ENCODE data around the gene REG4.

Gene REG4

DNA sequence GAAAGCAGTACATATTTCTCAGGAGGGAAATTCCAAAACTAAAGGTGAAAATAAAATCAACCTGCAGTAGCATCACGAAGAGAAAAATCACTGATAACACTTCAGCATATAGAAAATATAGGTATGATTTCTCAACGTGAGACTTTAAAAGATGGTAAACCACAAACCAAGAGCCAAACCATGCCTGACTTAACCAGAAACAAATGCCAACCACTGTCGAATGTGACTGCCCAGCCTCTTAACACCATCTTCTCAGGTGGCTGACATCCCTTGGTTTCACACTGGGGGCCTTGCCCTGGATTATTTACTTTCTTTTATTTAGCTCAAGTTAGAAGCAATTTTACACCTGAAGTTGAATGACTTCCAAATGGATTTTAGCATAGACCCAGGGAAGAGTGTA lies 52.7 kb downstream of the REG4 start:
- H3K9me3 ChIP-seq (ENCODE audit: insufficient read depth, low read length, severe bottlenecking): no peaks in the 10 kb centered on the region
- no peaks in the 10 kb centered on the region for H4K20me1 ChIP-seq (ENCODE audit: insufficient read depth, low read length)
- H3K36me3 ChIP-seq (ENCODE audit: insufficient read depth, low read length): no peaks in the 10 kb centered on the region
- H3K4me2 ChIP-seq (ENCODE audit: insufficient read depth, low read length): no peak overlapping the region
- no peaks in the 10 kb centered on the region for H3K79me2 ChIP-seq (ENCODE audit: insufficient read depth, low read length)
- H3K4me3 ChIP-seq (ENCODE audit: low read depth in 1 of 2, low read length in 2 of 2): no peak overlapping the region
- DNase-seq (no peak), ATAC-seq (ENCODE audit: insufficient read depth, low read depth) (peak; percentile 52; the same call in 1 of the 3 replicates)
- no peak overlapping the region for H3K9ac ChIP-seq (ENCODE audit: low read depth, low read length)
- no peaks in the 10 kb centered on the region for H3K4me1 ChIP-seq (ENCODE audit: insufficient read depth, low read length)
- no peaks in the 10 kb centered on the region for H3K27me3 ChIP-seq (ENCODE audit: insufficient read depth, low read length, poor library complexity)
- TF ChIP-seq, protein P1, sequence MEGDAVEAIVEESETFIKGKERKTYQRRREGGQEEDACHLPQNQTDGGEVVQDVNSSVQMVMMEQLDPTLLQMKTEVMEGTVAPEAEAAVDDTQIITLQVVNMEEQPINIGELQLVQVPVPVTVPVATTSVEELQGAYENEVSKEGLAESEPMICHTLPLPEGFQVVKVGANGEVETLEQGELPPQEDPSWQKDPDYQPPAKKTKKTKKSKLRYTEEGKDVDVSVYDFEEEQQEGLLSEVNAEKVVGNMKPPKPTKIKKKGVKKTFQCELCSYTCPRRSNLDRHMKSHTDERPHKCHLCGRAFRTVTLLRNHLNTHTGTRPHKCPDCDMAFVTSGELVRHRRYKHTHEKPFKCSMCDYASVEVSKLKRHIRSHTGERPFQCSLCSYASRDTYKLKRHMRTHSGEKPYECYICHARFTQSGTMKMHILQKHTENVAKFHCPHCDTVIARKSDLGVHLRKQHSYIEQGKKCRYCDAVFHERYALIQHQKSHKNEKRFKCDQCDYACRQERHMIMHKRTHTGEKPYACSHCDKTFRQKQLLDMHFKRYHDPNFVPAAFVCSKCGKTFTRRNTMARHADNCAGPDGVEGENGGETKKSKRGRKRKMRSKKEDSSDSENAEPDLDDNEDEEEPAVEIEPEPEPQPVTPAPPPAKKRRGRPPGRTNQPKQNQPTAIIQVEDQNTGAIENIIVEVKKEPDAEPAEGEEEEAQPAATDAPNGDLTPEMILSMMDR (IDR thresholded peaks at IDR 0.05; ENCODE audit: borderline replicate concordance, extremely low read depth, low read length, poor library complexity, severe bottlenecking): no peak
- TF ChIP-seq EZH2 (IDR thresholded peaks at IDR 0.05; ENCODE audit: borderline replicate concordance, low read depth, low read length, severe bottlenecking): no peak
- H2AFZ ChIP-seq (ENCODE audit: low read depth, low read length): no peak overlapping the region
- H3K27ac ChIP-seq (ENCODE audit: low read length): no peak overlapping the region

GRCh38 chr1:119752592-119752991 lies 58.7 kb downstream of the REG4 start:
- Histone ChIP-seq H3K4me3 (ENCODE audit: low read depth in 1 of 2, low read length in 2 of 2) (no peak overlapping the region), H3K79me2 (ENCODE audit: insufficient read depth, low read length) (no peaks in the 10 kb centered on the region), H3K9me3 (ENCODE audit: insufficient read depth, low read length, severe bottlenecking) (no peaks in the 10 kb centered on the region), H4K20me1 (ENCODE audit: insufficient read depth, low read length) (no peaks in the 10 kb centered on the region), H3K27me3 (ENCODE audit: insufficient read depth, low read length, poor library complexity) (no peaks in the 10 kb centered on the region), H3K4me1 (ENCODE audit: insufficient read depth, low read length) (no peaks in the 10 kb centered on the region), H3K9ac (ENCODE audit: low read depth, low read length) (no peak overlapping the region), H3K4me2 (ENCODE audit: insufficient read depth, low read length) (no peak overlapping the region), H3K27ac (ENCODE audit: low read length) (no peak overlapping the region), H2AFZ (ENCODE audit: low read depth, low read length) (no peak overlapping the region), H3K36me3 (ENCODE audit: insufficient read depth, low read length) (no peaks in the 10 kb centered on the region)
- TF ChIP-seq EZH2 (IDR thresholded peaks at IDR 0.05; ENCODE audit: borderline replicate concordance, low read depth, low read length, severe bottlenecking): no peak
- TF ChIP-seq, protein P1 (IDR thresholded peaks at IDR 0.05; ENCODE audit: borderline replicate concordance, extremely low read depth, low read length, poor library complexity, severe bottlenecking): no peak
- no peak for ATAC-seq (ENCODE audit: insufficient read depth, low read depth)
- DNase-seq: no peak

DNA sequence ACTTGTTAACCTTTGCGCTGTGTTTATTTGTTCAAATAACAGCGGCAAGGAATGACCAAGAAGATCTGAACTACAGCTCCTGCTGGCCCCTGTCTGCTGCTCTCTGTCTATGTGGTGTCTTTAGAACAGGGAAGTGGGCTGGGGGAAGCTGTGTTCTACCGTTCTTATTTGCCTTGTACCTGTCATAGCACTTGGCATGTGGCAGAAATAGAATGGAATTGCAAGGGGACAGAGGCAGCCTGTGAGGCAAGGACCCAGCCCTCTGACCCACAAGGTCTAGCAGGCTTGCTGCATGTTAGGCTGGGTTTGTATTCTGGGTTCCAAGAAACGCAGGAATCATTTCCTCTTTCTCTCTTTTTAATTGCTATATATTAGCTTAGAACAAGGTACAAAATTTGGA lies 63.2 kb downstream of the REG4 start:
- no peak overlapping the region for H3K4me2 ChIP-seq (ENCODE audit: insufficient read depth, low read length)
- no peak overlapping the region for H3K9ac ChIP-seq (ENCODE audit: low read depth, low read length)
- H3K79me2 ChIP-seq (ENCODE audit: insufficient read depth, low read length): no peaks in the 10 kb centered on the region
- H3K27ac ChIP-seq (ENCODE audit: low read length): no peak overlapping the region
- H3K9me3 ChIP-seq (ENCODE audit: insufficient read depth, low read length, severe bottlenecking): no peaks in the 10 kb centered on the region
- TF ChIP-seq, protein P1 (IDR thresholded peaks at IDR 0.05; ENCODE audit: borderline replicate concordance, extremely low read depth, low read length, poor library complexity, severe bottlenecking): no peak
- no peak for TF ChIP-seq EZH2 (IDR thresholded peaks at IDR 0.05; ENCODE audit: borderline replicate concordance, low read depth, low read length, severe bottlenecking)
- H4K20me1 ChIP-seq (ENCODE audit: insufficient read depth, low read length): peaks cover 11% of the 10 kb centered on the region
- no peak for DNase-seq
- H3K27me3 ChIP-seq (ENCODE audit: insufficient read depth, low read length, poor library complexity): no peaks in the 10 kb centered on the region
- no peak overlapping the region for H2AFZ ChIP-seq (ENCODE audit: low read depth, low read length)
- no peak overlapping the region for H3K4me3 ChIP-seq (ENCODE audit: low read depth in 1 of 2, low read length in 2 of 2)
- peaks cover 16% of the 10 kb centered on the region for H3K36me3 ChIP-seq (ENCODE audit: insufficient read depth, low read length)
- no peaks in the 10 kb centered on the region for H3K4me1 ChIP-seq (ENCODE audit: insufficient read depth, low read length)
- ATAC-seq (ENCODE audit: insufficient read depth, low read depth): no peak

- Histone ChIP-seq H3K4me3 (ENCODE audit: low read depth in 1 of 2, low read length in 2 of 2) (no peak overlapping the region), H3K4me2 (ENCODE audit: insufficient read depth, low read length) (no peak overlapping the region), H3K36me3 (ENCODE audit: insufficient read depth, low read length) (peaks cover 22% of the 10 kb centered on the region), H3K27me3 (ENCODE audit: insufficient read depth, low read length, poor library complexity) (no peaks in the 10 kb centered on the region), H3K4me1 (ENCODE audit: insufficient read depth, low read length) (no peaks in the 10 kb centered on the region), H4K20me1 (ENCODE audit: insufficient read depth, low read length) (peaks cover 17% of the 10 kb centered on the region), H3K9ac (ENCODE audit: low read depth, low read length) (no peak overlapping the region), H3K79me2 (ENCODE audit: insufficient read depth, low read length) (no peaks in the 10 kb centered on the region), H2AFZ (ENCODE audit: low read depth, low read length) (no peak overlapping the region), H3K27ac (ENCODE audit: low read length) (no peak overlapping the region), H3K9me3 (ENCODE audit: insufficient read depth, low read length, severe bottlenecking) (no peaks in the 10 kb centered on the region)
- TF ChIP-seq EZH2 (IDR thresholded peaks at IDR 0.05; ENCODE audit: borderline replicate concordance, low read depth, low read length, severe bottlenecking): no peak
- TF ChIP-seq, protein P1 (IDR thresholded peaks at IDR 0.05; ENCODE audit: borderline replicate concordance, extremely low read depth, low read length, poor library complexity, severe bottlenecking): no peak
- ATAC-seq (ENCODE audit: insufficient read depth, low read depth) (no peak), DNase-seq (no peak)
Observed at GRCh38 chr1:119747451-119747850, 63.8 kb downstream of the REG4 start.

All from DND-41 (cell line).